Trophoblast cell (in vitro differentiated cells and primary cell): ENCODE measurements around the gene EIF3B.

ENCODE experiments used
- DNase-seq, 2 donors: peaks; one replicate each; pipeline ENCODE4 v3.0.0-alpha.2; 2016
- H2AFZ ChIP-seq: 2 replicates; pipeline ENCODE4 v1.6.1; 2013; ENCODE audit warnings: low read length, moderate library complexity, mild to moderate bottlenecking; ENCODE audit not compliant: insufficient read depth, poor library complexity
- H2AK5ac ChIP-seq: 2 replicates; pipeline ENCODE4 v1.6.1; 2013; ENCODE audit warnings: mild to moderate bottlenecking, low read length
- H2BK120ac ChIP-seq: 2 replicates; pipeline ENCODE4 v1.6.1; 2013; ENCODE audit warnings: low read length, mild to moderate bottlenecking, moderate library complexity; ENCODE audit not compliant: insufficient read depth, poor library complexity
- H2BK12ac ChIP-seq: 2 replicates; pipeline ENCODE4 v1.6.1; 2013; ENCODE audit warnings: mild to moderate bottlenecking, low read length, moderate library complexity
- H2BK5ac ChIP-seq: 2 replicates; pipeline ENCODE4 v1.6.1; 2013; ENCODE audit warnings: low read length, low read depth, moderate library complexity, mild to moderate bottlenecking; ENCODE audit not compliant: poor library complexity
- H3K14ac ChIP-seq: 2 replicates; pipeline ENCODE4 v1.6.1; 2013; ENCODE audit warnings: mild to moderate bottlenecking, low read length
- H3K18ac ChIP-seq: 2 replicates; pipeline ENCODE4 v1.6.1; 2013; ENCODE audit warnings: mild to moderate bottlenecking, low read length
- H3K23ac ChIP-seq: 2 replicates; pipeline ENCODE4 v1.6.1; 2013; ENCODE audit warnings: low read length
- H3K27ac ChIP-seq: 2 replicates; pipeline ENCODE4 v1.5.1; 2013; ENCODE audit warnings: low read depth, mild to moderate bottlenecking, inconsistent platforms, low read length, moderate library complexity
- H3K27me3 ChIP-seq: 2 replicates; pipeline ENCODE4 v1.6.1; 2013; ENCODE audit warnings: inconsistent platforms, mild to moderate bottlenecking, low read length, moderate library complexity; ENCODE audit not compliant: insufficient read depth
- H3K36me3 ChIP-seq, 2 experiments: 1 replicate in 1 of 2; 2 replicates in 1 of 2; pipeline ENCODE4 v1.6.1; 2013; ENCODE audit warnings: low read length in 2 of 2, mild to moderate bottlenecking in 2 of 2, moderate library complexity in 1 of 2; ENCODE audit not compliant: insufficient read depth in 2 of 2, control insufficient read depth in 1 of 2
- H3K4ac ChIP-seq: 2 replicates; pipeline ENCODE4 v1.6.1; 2013; ENCODE audit warnings: low read depth, mild to moderate bottlenecking, low read length, moderate library complexity
- H3K4me1 ChIP-seq, 2 experiments: 1 replicate in 1 of 2; 2 replicates in 1 of 2; pipeline ENCODE4 v1.6.1; 2013; ENCODE audit warnings: low read length in 2 of 2, mild to moderate bottlenecking in 2 of 2, moderate library complexity in 1 of 2; ENCODE audit not compliant: insufficient read depth in 2 of 2, control insufficient read depth in 1 of 2
- H3K4me2 ChIP-seq: 2 replicates; pipeline ENCODE4 v1.6.1; 2013; ENCODE audit warnings: inconsistent platforms, mild to moderate bottlenecking, low read length, moderate library complexity
- H3K4me3 ChIP-seq: 2 replicates; pipeline ENCODE4 v1.5.1; 2013; ENCODE audit warnings: mild to moderate bottlenecking, low read depth, low read length, inconsistent platforms
- H3K79me1 ChIP-seq: one replicate; pipeline ENCODE4 v1.6.1; 2013; ENCODE audit warnings: low read length
- H3K79me2 ChIP-seq: 2 replicates; pipeline ENCODE4 v1.6.1; 2013; ENCODE audit warnings: low read length, mild to moderate bottlenecking; ENCODE audit not compliant: control insufficient read depth, insufficient read depth, poor library complexity
- H3K9ac ChIP-seq: 2 replicates; pipeline ENCODE4 v1.6.1; 2013; ENCODE audit warnings: mild to moderate bottlenecking, low read length
- H3K9me3 ChIP-seq: 2 replicates; pipeline ENCODE4 v1.6.1; 2013; ENCODE audit warnings: low read depth, mild to moderate bottlenecking, control low read depth, inconsistent platforms, low read length; ENCODE audit not compliant: insufficient read depth
- H4K12ac ChIP-seq: 2 replicates; pipeline ENCODE4 v1.6.1; 2013; ENCODE audit warnings: low read depth, mild to moderate bottlenecking, low read length, moderate library complexity
- H4K8ac ChIP-seq: 2 replicates; pipeline ENCODE4 v1.6.1; 2013; ENCODE audit warnings: low read depth, mild to moderate bottlenecking, low read length, moderate library complexity
- H4K91ac ChIP-seq: one replicate; pipeline ENCODE4 v1.6.1; 2013; ENCODE audit warnings: low read depth, mild to moderate bottlenecking, low read length, moderate library complexity
- WGBS: extraction: QIAGEN DNeasy Blood & Tissue Kit; methylation state at CpG from one replicate; pipeline ENCODE4 v1.1.7; 2013; ENCODE audit warnings: missing lambda C conversion rate; ENCODE audit not compliant: insufficient read length, insufficient coverage; ENCODE audit errors: extremely low coverage; 5-methylcytosine and 5-hydroxymethylcytosine counted together

The EIF3B gene

GRCh38 chr7:2321020-2321419 lies 33.6 kb upstream of the EIF3B start:
- WGBS = no CpG with 5 or more reads among the region's 11 CpGs
- H4K12ac ChIP-seq = no peak overlapping the region
- no peak overlapping the region for H3K4ac ChIP-seq
- no peak overlapping the region for H3K23ac ChIP-seq
- no peak overlapping the region for H2BK120ac ChIP-seq
- no peaks in the 10 kb centered on the region for H3K4me1 ChIP-seq
- no peak overlapping the region for H3K18ac ChIP-seq
- DNase-seq = peak in 1 of 2 donors; percentile 34
- no peaks in the 10 kb centered on the region for H3K79me2 ChIP-seq
- H2AK5ac ChIP-seq = no peak overlapping the region
- H3K4me3 ChIP-seq = no peak overlapping the region
- H3K79me1 ChIP-seq = no peaks in the 10 kb centered on the region
- no peak overlapping the region for H3K9ac ChIP-seq
- H2AFZ ChIP-seq = peak overlapping the region; percentile 0
- H3K36me3 ChIP-seq = no peaks in the 10 kb centered on the region
- no peak overlapping the region for H2BK5ac ChIP-seq
- H4K91ac ChIP-seq = no peak overlapping the region
- H2BK12ac ChIP-seq = no peak overlapping the region
- H3K14ac ChIP-seq = no peak overlapping the region
- no peak overlapping the region for H4K8ac ChIP-seq
- H3K9me3 ChIP-seq = peaks cover 2% of the 10 kb centered on the region
- no peak overlapping the region for H3K4me2 ChIP-seq
- no peaks in the 10 kb centered on the region for H3K27me3 ChIP-seq
- H3K27ac ChIP-seq = no peak overlapping the region

GRCh38 chr7:2325162-2325561 lies 29.5 kb upstream of the EIF3B start:
- Histone ChIP-seq H2BK12ac (no peak overlapping the region), H3K36me3 (no peaks in the 10 kb centered on the region), H3K79me2 (no peaks in the 10 kb centered on the region), H4K8ac (no peak overlapping the region), H3K9ac (no peak overlapping the region), H3K14ac (no peak overlapping the region), H3K27ac (no peak overlapping the region), H3K4me3 (no peak overlapping the region), H2BK120ac (no peak overlapping the region), H3K79me1 (no peaks in the 10 kb centered on the region), H2BK5ac (no peak overlapping the region), H3K4ac (no peak overlapping the region), H3K18ac (no peak overlapping the region), H2AK5ac (no peak overlapping the region), H3K9me3 (peaks cover 1% of the 10 kb centered on the region), H3K4me1 (peaks cover 0 to 2% of the 10 kb centered on the region in 2 experiments), H4K12ac (no peak overlapping the region), H3K23ac (no peak overlapping the region), H3K4me2 (no peak overlapping the region), H3K27me3 (no peaks in the 10 kb centered on the region), H2AFZ (no peak overlapping the region), H4K91ac (no peak overlapping the region)
- no CpG with 5 or more reads among the region's 4 CpGs for WGBS
- no peak for DNase-seq

DNA sequence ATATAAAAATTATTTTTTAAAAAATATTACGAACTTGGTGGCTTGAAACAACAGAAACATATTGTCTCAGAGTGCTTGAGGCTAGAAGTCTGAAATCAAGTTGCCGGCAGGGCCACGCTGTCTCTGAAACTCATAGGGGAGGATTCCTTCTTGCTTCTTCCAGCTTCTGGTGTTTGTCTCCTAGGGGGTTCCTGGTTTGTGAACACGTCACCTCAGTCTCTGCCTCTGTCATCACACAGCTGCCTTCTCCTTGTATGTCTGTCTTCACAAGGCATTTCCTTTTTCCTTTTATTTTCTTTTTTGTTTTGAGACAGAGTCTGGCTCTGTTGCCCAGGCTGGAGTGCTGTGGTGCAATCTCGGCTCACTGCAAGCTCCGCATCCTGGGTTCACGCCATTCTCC lies 27.7 kb upstream of the EIF3B start:
- H4K8ac ChIP-seq = no peak overlapping the region
- H3K79me1 ChIP-seq = no peaks in the 10 kb centered on the region
- no peak overlapping the region for H3K23ac ChIP-seq
- H3K18ac ChIP-seq = no peak overlapping the region
- no peaks in the 10 kb centered on the region for H3K79me2 ChIP-seq
- no peak overlapping the region for H3K14ac ChIP-seq
- H3K4me2 ChIP-seq = no peak overlapping the region
- no peak overlapping the region for H2BK120ac ChIP-seq
- H3K9me3 ChIP-seq = peaks cover 1% of the 10 kb centered on the region
- H3K4ac ChIP-seq = no peak overlapping the region
- H4K91ac ChIP-seq = no peak overlapping the region
- no peak overlapping the region for H3K9ac ChIP-seq
- peaks cover 0 to 2% of the 10 kb centered on the region in 2 experiments for H3K4me1 ChIP-seq
- no peaks in the 10 kb centered on the region for H3K27me3 ChIP-seq
- no CpG with 5 or more reads among the region's 7 CpGs for WGBS
- H2AFZ ChIP-seq = no peak overlapping the region
- H3K4me3 ChIP-seq = no peak overlapping the region
- no peak overlapping the region for H3K27ac ChIP-seq
- no peak overlapping the region for H2AK5ac ChIP-seq
- no peak overlapping the region for H2BK5ac ChIP-seq
- DNase-seq = peak in 1 of 2 donors; percentile 8
- no peak overlapping the region for H2BK12ac ChIP-seq
- no peak overlapping the region for H4K12ac ChIP-seq
- no peaks in the 10 kb centered on the region for H3K36me3 ChIP-seq

- H3K4ac ChIP-seq = no peak overlapping the region
- no peaks in the 10 kb centered on the region for H3K27me3 ChIP-seq
- H2BK5ac ChIP-seq = no peak overlapping the region
- H3K14ac ChIP-seq = no peak overlapping the region
- no peak overlapping the region for H4K8ac ChIP-seq
- no peak overlapping the region for H3K9ac ChIP-seq
- H3K4me3 ChIP-seq = no peak overlapping the region
- no peaks in the 10 kb centered on the region for H3K9me3 ChIP-seq
- H3K23ac ChIP-seq = no peak overlapping the region
- H2AFZ ChIP-seq = no peak overlapping the region
- H4K12ac ChIP-seq = no peak overlapping the region
- H3K27ac ChIP-seq = no peak overlapping the region
- H3K79me2 ChIP-seq = no peaks in the 10 kb centered on the region
- no peak for DNase-seq
- no peak overlapping the region for H2BK12ac ChIP-seq
- no peaks in the 10 kb centered on the region for H3K79me1 ChIP-seq
- H4K91ac ChIP-seq = no peak overlapping the region
- H2BK120ac ChIP-seq = no peak overlapping the region
- H3K18ac ChIP-seq = no peak overlapping the region
- H3K36me3 ChIP-seq = peaks cover 0 to 3% of the 10 kb centered on the region in 2 experiments
- H3K4me2 ChIP-seq = no peak overlapping the region
- WGBS = no CpG with 5 or more reads among the region's 2 CpGs
- peaks cover 0 to 2% of the 10 kb centered on the region in 2 experiments for H3K4me1 ChIP-seq
- no peak overlapping the region for H2AK5ac ChIP-seq
These were observed 24.1 kb upstream of the EIF3B start for GRCh38 chr7:2330493-2330892.
